Fibroblast of lung (primary cell): ENCODE results near the gene SORCS2.

Source experiments
- EZH2 ChIP-seq: IDR thresholded peaks from 2 replicates; pipeline ENCODE4 v1.5.1; 2012; ENCODE audit warnings: low read length, control low read depth, mild to moderate bottlenecking; ENCODE audit errors: missing control alignments
- TF ChIP-seq, protein P1 (sequence below), 2 donors: IDR thresholded peaks in 1 of 2; conservative IDR thresholded peaks in 1 of 2; 1 replicate in 1 of 2; 2 replicates in 1 of 2; pipeline ENCODE4 v1.5.1; 2011 to 2012; ENCODE audit warnings: low read length in 2 of 2, control low read depth in 1 of 2, inconsistent platforms in 1 of 2, low read depth in 1 of 2, mild to moderate bottlenecking in 1 of 2

DNA sequence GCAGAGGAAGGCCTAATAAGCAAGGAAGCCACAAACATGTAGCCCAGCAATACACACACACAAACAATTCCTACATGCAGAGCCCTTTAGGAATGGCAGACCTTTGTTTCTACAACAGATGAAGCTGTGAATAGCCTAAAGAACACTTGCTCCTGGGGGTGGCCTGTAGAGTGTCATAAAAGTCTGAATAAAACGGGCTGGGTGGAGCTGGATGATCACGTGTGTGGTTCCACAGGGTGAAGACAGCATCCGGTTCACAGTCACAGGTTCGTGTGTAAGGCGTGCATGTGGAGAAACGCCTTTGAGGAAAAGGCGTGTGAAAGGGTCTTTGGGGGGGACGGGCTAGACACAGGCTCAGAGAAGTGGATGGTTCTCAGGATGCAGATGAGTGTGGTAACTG, 591.2 kb downstream of the SORCS2 start:
- TF ChIP-seq, protein P1, sequence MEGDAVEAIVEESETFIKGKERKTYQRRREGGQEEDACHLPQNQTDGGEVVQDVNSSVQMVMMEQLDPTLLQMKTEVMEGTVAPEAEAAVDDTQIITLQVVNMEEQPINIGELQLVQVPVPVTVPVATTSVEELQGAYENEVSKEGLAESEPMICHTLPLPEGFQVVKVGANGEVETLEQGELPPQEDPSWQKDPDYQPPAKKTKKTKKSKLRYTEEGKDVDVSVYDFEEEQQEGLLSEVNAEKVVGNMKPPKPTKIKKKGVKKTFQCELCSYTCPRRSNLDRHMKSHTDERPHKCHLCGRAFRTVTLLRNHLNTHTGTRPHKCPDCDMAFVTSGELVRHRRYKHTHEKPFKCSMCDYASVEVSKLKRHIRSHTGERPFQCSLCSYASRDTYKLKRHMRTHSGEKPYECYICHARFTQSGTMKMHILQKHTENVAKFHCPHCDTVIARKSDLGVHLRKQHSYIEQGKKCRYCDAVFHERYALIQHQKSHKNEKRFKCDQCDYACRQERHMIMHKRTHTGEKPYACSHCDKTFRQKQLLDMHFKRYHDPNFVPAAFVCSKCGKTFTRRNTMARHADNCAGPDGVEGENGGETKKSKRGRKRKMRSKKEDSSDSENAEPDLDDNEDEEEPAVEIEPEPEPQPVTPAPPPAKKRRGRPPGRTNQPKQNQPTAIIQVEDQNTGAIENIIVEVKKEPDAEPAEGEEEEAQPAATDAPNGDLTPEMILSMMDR (conservative IDR thresholded peaks at IDR 0.05 in 1 of 2, IDR thresholded peaks at IDR 0.05 in 1 of 2; ENCODE audit: low read depth in 1 of 2, low read length in 2 of 2): no peak
- TF ChIP-seq EZH2: no peak
